Esophagus squamous epithelium (tissue), 4 donors: ENCODE results near the gene MACO1.

ENCODE experiments used
- POLR2A ChIP-seq, 4 donors: fragments of 450-650 bp; IDR thresholded peaks; one replicate each; pipeline ENCODE4 v1.6.1; 2017; ENCODE audit warnings: antibody characterized with exemption in 4 of 4, mild to moderate bottlenecking in 4 of 4, moderate library complexity in 3 of 4
- TF ChIP-seq, protein P1 (sequence below), 6 experiments: fragments of 450-650 bp in 4 of 6; fragments of 200-600 bp in 2 of 6; sonication (generic) in 2 of 6; IDR thresholded peaks; one replicate each; pipeline ENCODE4 v1.5.1; 2016 to 2019; ENCODE audit warnings: antibody characterized with exemption in 6 of 6, mild to moderate bottlenecking in 4 of 6, moderate library complexity in 4 of 6

DNA sequence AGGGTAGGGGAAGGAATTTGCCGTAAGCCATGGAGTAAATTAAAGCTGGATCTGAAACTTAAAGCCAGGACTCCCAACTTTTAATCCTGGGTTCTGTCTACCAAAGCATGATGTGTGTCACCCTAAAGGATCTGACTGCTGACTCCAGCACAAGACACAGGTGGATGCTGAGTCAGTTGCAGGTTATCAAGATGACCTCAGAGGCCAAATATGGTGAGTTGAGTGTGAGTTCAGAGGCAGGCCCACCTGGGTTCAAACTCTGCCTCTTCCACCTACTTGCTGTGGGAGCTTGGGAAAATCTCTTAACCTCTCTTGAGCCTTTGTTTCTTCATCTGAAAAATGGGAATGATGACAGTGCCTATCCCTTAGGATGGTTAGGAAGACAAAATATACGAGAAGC, 96.1 kb downstream of the MACO1 start:
- no peak for TF ChIP-seq POLR2A (IDR thresholded peaks at IDR 0.05)
- TF ChIP-seq, protein P1, sequence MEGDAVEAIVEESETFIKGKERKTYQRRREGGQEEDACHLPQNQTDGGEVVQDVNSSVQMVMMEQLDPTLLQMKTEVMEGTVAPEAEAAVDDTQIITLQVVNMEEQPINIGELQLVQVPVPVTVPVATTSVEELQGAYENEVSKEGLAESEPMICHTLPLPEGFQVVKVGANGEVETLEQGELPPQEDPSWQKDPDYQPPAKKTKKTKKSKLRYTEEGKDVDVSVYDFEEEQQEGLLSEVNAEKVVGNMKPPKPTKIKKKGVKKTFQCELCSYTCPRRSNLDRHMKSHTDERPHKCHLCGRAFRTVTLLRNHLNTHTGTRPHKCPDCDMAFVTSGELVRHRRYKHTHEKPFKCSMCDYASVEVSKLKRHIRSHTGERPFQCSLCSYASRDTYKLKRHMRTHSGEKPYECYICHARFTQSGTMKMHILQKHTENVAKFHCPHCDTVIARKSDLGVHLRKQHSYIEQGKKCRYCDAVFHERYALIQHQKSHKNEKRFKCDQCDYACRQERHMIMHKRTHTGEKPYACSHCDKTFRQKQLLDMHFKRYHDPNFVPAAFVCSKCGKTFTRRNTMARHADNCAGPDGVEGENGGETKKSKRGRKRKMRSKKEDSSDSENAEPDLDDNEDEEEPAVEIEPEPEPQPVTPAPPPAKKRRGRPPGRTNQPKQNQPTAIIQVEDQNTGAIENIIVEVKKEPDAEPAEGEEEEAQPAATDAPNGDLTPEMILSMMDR (IDR thresholded peaks at IDR 0.05), result no peak
